HepG2 (cell line): ENCODE results near the gene IPCEF1. TPM values are rescaled to one million over a fixed set of nuclear protein-coding genes. Genes with fewer than 3 reads are reported as not detected.

ENCODE experiments used
- ATAC-seq: fragments of 200-7000 bp; cut with Tn5 transposase; 3 replicates; pipeline ENCODE4 v1.9.1; 2020; ENCODE audit warnings: mild to moderate bottlenecking, moderate library complexity
- BruUV-seq: library from RNA; stranded (reverse); fragments of 400-500 nt; replicated peaks from 2 replicates; lab custom pipeline; 2021; lab: Mats Ljungman, UMichigan
- CTCF ChIA-PET: fragments of 300-600 bp; formaldehyde crosslinking; extraction: SDS; loops from one replicate; lab custom pipeline; 2021; ENCODE audit warnings: low total read pairs, inconsistent platforms, low intra/inter-chr PET ratio; lab: Yijun Ruan, JAX
- POLR2A ChIA-PET: fragments of 350-600 bp; sonication (Branson Sonifier 250); formaldehyde crosslinking; loops from one replicate; lab custom pipeline; 2020; ENCODE audit warnings: antibody characterized with exemption, inconsistent platforms; lab: Yijun Ruan, JAX
- DNase-seq: peaks from one replicate; pipeline ENCODE4 v3.0.0-alpha.2; 2015; ENCODE audit warnings: low spot score
- FAIRE-seq: peaks from 3 replicates; lab custom pipeline; 2011; peaks lifted over from hg19 to GRCh38; lab: Jason Lieb, UNC
- H2AFZ ChIP-seq: one replicate; pipeline ENCODE4 v1.6.1; 2011; ENCODE audit warnings: low read length, inconsistent platforms
- H3K27ac ChIP-seq: fragments of 300-600 bp; 3 replicates; pipeline ENCODE4 v1.8.0; 2011; ENCODE audit warnings: mixed run types, mild to moderate bottlenecking, mixed read lengths, low read length, inconsistent platforms; ENCODE audit not compliant: insufficient read depth; ENCODE audit errors: extremely low read length
- H3K27me3 ChIP-seq, 2 experiments: fragments of 200-600 bp in 1 of 2; 2 replicates in 1 of 2; 3 replicates in 1 of 2; pipeline versions ENCODE4 v1.6.0 to v1.8.0; 2011; ENCODE audit warnings: low read length in 2 of 2, mild to moderate bottlenecking in 2 of 2, moderate library complexity in 2 of 2, inconsistent platforms in 1 of 2; ENCODE audit not compliant: insufficient read depth in 2 of 2, control insufficient read depth in 1 of 2
- H3K36me3 ChIP-seq, 2 experiments: fragments of 200-600 bp in 1 of 2; replicated peaks in 1 of 2; 2 replicates in 1 of 2; 3 replicates in 1 of 2; pipeline versions ENCODE4 v1.5.1 to v1.8.0; 2011; ENCODE audit warnings: low read length in 2 of 2, inconsistent platforms in 1 of 2; ENCODE audit not compliant: insufficient read depth in 2 of 2, control insufficient read depth in 1 of 2
- H3K4me1 ChIP-seq: 2 replicates; pipeline ENCODE4 v1.5.1; 2012; ENCODE audit warnings: low read length, inconsistent platforms; ENCODE audit not compliant: insufficient read depth
- H3K4me2 ChIP-seq: 2 replicates; pipeline ENCODE4 v1.6.0; 2011; ENCODE audit warnings: low read depth, low read length, inconsistent platforms
- H3K4me3 ChIP-seq, 3 experiments: fragments of 200-600 bp in 1 of 3; sonication (generic), shearing (Covaris generic) in 1 of 3; replicated peaks in 1 of 3; 2 replicates each; pipeline ENCODE4 v1.5.1; 2011 to 2016; ENCODE audit warnings: low read length in 3 of 3, inconsistent platforms in 2 of 3, low read depth in 2 of 3, mild to moderate bottlenecking in 2 of 3, control low read depth in 1 of 3, mixed read lengths in 1 of 3; ENCODE audit not compliant: insufficient read depth in 1 of 3
- H3K79me2 ChIP-seq: one replicate; pipeline ENCODE4 v1.6.1; 2011; ENCODE audit warnings: low read length, inconsistent platforms; ENCODE audit not compliant: insufficient read depth
- H3K9ac ChIP-seq: 2 replicates; pipeline ENCODE4 v1.6.0; 2011; ENCODE audit warnings: mild to moderate bottlenecking, low read depth, low read length, inconsistent platforms; ENCODE audit not compliant: insufficient read depth
- H3K9me3 ChIP-seq: 2 replicates; pipeline ENCODE4 v1.5.1; 2012; ENCODE audit warnings: mild to moderate bottlenecking, low read length
- H4K20me1 ChIP-seq: 2 replicates; pipeline ENCODE4 v1.6.0; 2011; ENCODE audit warnings: inconsistent platforms, mild to moderate bottlenecking, low read length, moderate library complexity; ENCODE audit not compliant: insufficient read depth
- CEBPB ChIP-seq: IDR thresholded peaks from 2 replicates; pipeline ENCODE4 v1.6.1; 2011; ENCODE audit warnings: low read depth, low read length, improper control_type of control experiment, borderline replicate concordance
- FOSL2 ChIP-seq: sonication (generic); formaldehyde crosslinking; IDR thresholded peaks from 2 replicates; pipeline ENCODE4 v1.4.0; 2020; ENCODE audit warnings: missing genetic modification reagents
- RARA ChIP-seq: IDR thresholded peaks from 2 replicates; pipeline ENCODE4 v1.6.1; 2016; ENCODE audit warnings: missing genetic modification reagents, missing compliant biosample characterization
- RXRA ChIP-seq: sonication (generic); formaldehyde crosslinking; IDR thresholded peaks from 2 replicates; pipeline ENCODE4 v1.5.1; 2020; ENCODE audit warnings: missing genetic modification reagents
- ZBTB7B ChIP-seq: sonication (generic); formaldehyde crosslinking; IDR thresholded peaks from 2 replicates; pipeline ENCODE4 v1.4.0; 2020; ENCODE audit warnings: missing genetic modification reagents
- ZNF263 ChIP-seq: sonication (generic); formaldehyde crosslinking; IDR thresholded peaks from 2 replicates; pipeline ENCODE4 v1.4.0; 2020; ENCODE audit warnings: missing genetic modification reagents
- ZNF775 ChIP-seq: sonication (generic); formaldehyde crosslinking; IDR thresholded peaks from 2 replicates; pipeline ENCODE4 v1.4.0; 2020; ENCODE audit warnings: missing genetic modification reagents, mild to moderate bottlenecking, moderate library complexity, borderline replicate concordance
- WGBS: methylation state at CpG from one replicate; pipeline ENCODE4 v1.1.6; 2017; ENCODE audit warnings: low lambda C conversion rate; 5-methylcytosine and 5-hydroxymethylcytosine counted together
- in situ Hi-C: cut with HindIII; loops from 2 replicates; pipeline ENCODE4 v1.10.0; 2017; ENCODE audit warnings: low pct_unique_long_range_greater_than_20kb; ENCODE audit not compliant: extremely low pct_ligation_motif_present
- intact Hi-C: fragments of 100-400 bp; cut with micrococcal nuclease; formaldehyde crosslinking; loops from one replicate; pipeline ENCODE4 v1.10.0; 2022; ENCODE audit not compliant: unreplicated experiment
- polyA plus RNA-seq, 8 experiments: library from polyadenylated mRNA; depleted of rRNA in 3 of 8; stranded (reverse) in 7 of 8; unstranded in 1 of 8; fragments of >200 nt; fragmentation: Illumina TruSeq in 4 of 8; extraction: Trizol in 4 of 8; gene quantifications; 2 replicates each; pipeline versions ENCODE4 v1.2.1 to v1.2.3, GENCODE V29; 2011 to 2016; ENCODE audit warnings: low read depth in 4 of 8, missing spikeins in 1 of 8, mixed read lengths in 1 of 8; ENCODE audit not compliant: insufficient read depth in 1 of 8
- total RNA-seq, 5 experiments: library from RNA; depleted of rRNA; stranded (reverse); fragments of >200 nt; fragmentation: Illumina TruSeq; extraction: Trizol; gene quantifications; 2 replicates each; pipeline ENCODE4 v1.2.3, GENCODE V29; 2016; ENCODE audit warnings: low read depth in 1 of 5
- TF ChIP-seq, protein P1 (sequence below): sonication (generic); formaldehyde crosslinking; IDR thresholded peaks from 2 replicates; pipeline ENCODE4 v1.4.0; 2020; ENCODE audit warnings: missing genetic modification reagents, borderline replicate concordance

IPCEF1 gene
- total and polyA plus RNA-seq, 2 of the 13 experiments (the other 11 are each of a cell fraction or from before 2014, with no cell fraction given), result 0.03 TPM; not detected in 1

DNA sequence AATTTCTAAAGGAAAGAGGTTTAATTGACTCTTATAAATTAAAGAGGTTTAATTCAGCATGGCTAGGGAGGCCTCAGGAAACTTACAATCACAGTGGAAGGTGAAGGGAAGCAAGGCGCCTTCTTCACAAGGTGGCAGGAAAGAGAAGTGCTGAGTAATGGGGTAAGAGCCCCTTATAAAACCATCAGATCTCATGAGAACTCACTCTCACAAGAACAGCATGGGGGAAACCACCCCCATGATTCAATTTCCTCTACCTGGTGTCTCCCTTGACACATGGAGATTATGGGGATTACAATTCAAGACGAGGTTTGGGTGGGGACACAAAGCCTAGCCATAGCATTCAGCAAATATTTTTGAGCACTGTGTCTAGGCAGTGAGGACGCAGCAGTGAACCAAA is 3.9 kb upstream of the IPCEF1 start:
- Histone ChIP-seq H3K4me3 (no peak overlapping the region), H3K9ac (no peak overlapping the region), H3K4me2 (no peak overlapping the region), H3K4me1 (peaks cover 11% of the 10 kb centered on the region; the same call in 1 of the 2 replicates), H3K79me2 (no peaks in the 10 kb centered on the region), H4K20me1 (no peaks in the 10 kb centered on the region), H3K27me3 (peaks cover 0 to 8% of the 10 kb centered on the region in 2 experiments; a peak in 2 of 5 replicates), H3K27ac (no peak overlapping the region), H2AFZ (no peak overlapping the region), H3K36me3 (no peaks in the 10 kb centered on the region), H3K9me3 (no peaks in the 10 kb centered on the region)
- 76% methylated on average over 3 of the region's 3 CpGs for WGBS
- ATAC-seq (no peak), FAIRE-seq (no peak), DNase-seq (no peak)
- BruUV-seq, result no TSS peak
- in situ Hi-C loops (loop anchor here (10.0 kb wide), 1 partner anchor 206 kb away; no protein-coding TSS in a partner anchor), intact Hi-C loops (no loop called here)
- TF ChIP-seq ZNF775 (CRISPR knock-in tag), result no peak
- TF ChIP-seq CEBPB, result no peak
- ChIA-PET POLR2A (no interaction called here), CTCF (no interaction called here)

DNA sequence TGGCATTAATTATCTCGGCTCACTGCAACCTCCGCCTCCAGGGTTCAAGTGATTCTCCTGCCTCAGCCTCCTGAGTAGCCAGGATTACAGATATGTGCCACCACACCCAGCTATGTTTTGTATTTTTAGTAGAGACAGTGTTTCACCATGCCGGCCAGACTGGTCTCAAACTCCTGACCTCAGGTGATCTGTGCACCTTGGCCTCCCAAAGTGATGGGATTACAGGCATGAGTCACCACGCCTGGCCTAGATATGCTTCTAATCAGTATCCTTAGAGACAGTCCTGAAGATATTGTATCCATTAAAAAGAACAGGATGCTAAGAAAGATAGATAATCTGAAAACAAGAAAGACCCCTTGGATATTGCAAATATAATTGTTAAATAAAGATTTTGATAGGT is 3.1 kb upstream of the IPCEF1 start:
- WGBS, result 20% methylated on average over 4 of the region's 4 CpGs

More for the DNA sequence above, 3.1 kb upstream of the IPCEF1 start:
- ATAC-seq (peak; percentile 48), FAIRE-seq (no peak), DNase-seq (no peak)
- TF ChIP-seq, protein P1, sequence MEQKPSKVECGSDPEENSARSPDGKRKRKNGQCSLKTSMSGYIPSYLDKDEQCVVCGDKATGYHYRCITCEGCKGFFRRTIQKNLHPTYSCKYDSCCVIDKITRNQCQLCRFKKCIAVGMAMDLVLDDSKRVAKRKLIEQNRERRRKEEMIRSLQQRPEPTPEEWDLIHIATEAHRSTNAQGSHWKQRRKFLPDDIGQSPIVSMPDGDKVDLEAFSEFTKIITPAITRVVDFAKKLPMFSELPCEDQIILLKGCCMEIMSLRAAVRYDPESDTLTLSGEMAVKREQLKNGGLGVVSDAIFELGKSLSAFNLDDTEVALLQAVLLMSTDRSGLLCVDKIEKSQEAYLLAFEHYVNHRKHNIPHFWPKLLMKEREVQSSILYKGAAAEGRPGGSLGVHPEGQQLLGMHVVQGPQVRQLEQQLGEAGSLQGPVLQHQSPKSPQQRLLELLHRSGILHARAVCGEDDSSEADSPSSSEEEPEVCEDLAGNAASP, result peak; percentile 37; the same call in 1 of the 2 replicates
- peak; percentile 41; the same call in 1 of the 2 replicates for TF ChIP-seq RARA (CRISPR knock-in tag)
- no peak for TF ChIP-seq ZNF263 (CRISPR knock-in tag)
- TF ChIP-seq FOSL2 (CRISPR knock-in tag), result peak; percentile 69
- TF ChIP-seq RXRA (CRISPR knock-in tag), result peak; percentile 44; the same call in 1 of the 2 replicates
- TF ChIP-seq ZBTB7B (CRISPR knock-in tag), result no peak
- Histone ChIP-seq H3K36me3 (no peaks in the 10 kb centered on the region), H3K9me3 (no peaks in the 10 kb centered on the region), H3K27ac (no peak overlapping the region), H3K4me2 (no peak overlapping the region), H3K9ac (no peak overlapping the region), H3K79me2 (no peaks in the 10 kb centered on the region), H4K20me1 (no peaks in the 10 kb centered on the region), H3K4me3 (no peak overlapping the region), H3K4me1 (peaks cover 11% of the 10 kb centered on the region; the same call in 1 of the 2 replicates), H3K27me3 (peaks cover 0 to 8% of the 10 kb centered on the region in 2 experiments; a peak in 2 of 5 replicates), H2AFZ (no peak overlapping the region)
- no TSS peak for BruUV-seq
- intact Hi-C loops (no loop called here), in situ Hi-C loops (loop anchor here (10.0 kb wide), 1 partner anchor 205 kb away; no protein-coding TSS in a partner anchor)
- ChIA-PET POLR2A (no interaction called here), CTCF (no interaction called here)
